Activated CD8-positive, alpha-beta memory T cell treated with anti-CD3 and anti-CD28 coated beads, Interleukin-2, amount 10 ng/mL, durations not matched to agents 7 days and 5 days (primary cell): Measurements from ENCODE around the gene NSUN5. TPM values are rescaled to one million over a fixed set of nuclear protein-coding genes. Genes with fewer than 3 reads are reported as not detected.

Source experiments
- ATAC-seq: fragments of 150-1000 bp; cut with Tn5 transposase; one replicate; pipeline ENCODE4 v1.10.0; 2021; ENCODE audit warnings: moderate library complexity
- CTCF ChIA-PET: fragments of 350-600 bp; sonication (Branson Sonifier 250); formaldehyde crosslinking; loops from one replicate; lab custom pipeline; 2021; ENCODE audit warnings: antibody characterized with exemption; lab: Charles Lee
- DNase-seq: peaks from one replicate; pipeline ENCODE4 v3.0.0-alpha.2; 2020
- H3K27ac Mint-ChIP-seq: one replicate; pipeline ENCODE4 v1.8.0; 2021; ENCODE audit warnings: mild to moderate bottlenecking, mixed read lengths
- H3K27me3 Mint-ChIP-seq: one replicate; pipeline ENCODE4 v1.8.0; 2021; ENCODE audit warnings: mixed read lengths
- H3K36me3 Mint-ChIP-seq: one replicate; pipeline ENCODE4 v1.8.0; 2021; ENCODE audit warnings: mild to moderate bottlenecking, mixed read lengths
- H3K4me1 Mint-ChIP-seq: one replicate; pipeline ENCODE4 v1.8.0; 2021; ENCODE audit warnings: mixed read lengths
- H3K4me3 Mint-ChIP-seq: one replicate; pipeline ENCODE4 v1.8.0; 2021; ENCODE audit warnings: mild to moderate bottlenecking, moderate library complexity, mixed read lengths
- H3K9me3 Mint-ChIP-seq: one replicate; pipeline ENCODE4 v1.8.0; 2022; ENCODE audit warnings: low read depth, mixed read lengths
- total RNA-seq, 2 experiments: library from RNA; stranded (reverse); gene quantifications; one replicate each; pipeline ENCODE4 v1.2.3, GENCODE V29; 2021

NSUN5 gene
- 10 to 100 TPM; 53.6 to 58.6 TPM for total RNA-seq

DNA sequence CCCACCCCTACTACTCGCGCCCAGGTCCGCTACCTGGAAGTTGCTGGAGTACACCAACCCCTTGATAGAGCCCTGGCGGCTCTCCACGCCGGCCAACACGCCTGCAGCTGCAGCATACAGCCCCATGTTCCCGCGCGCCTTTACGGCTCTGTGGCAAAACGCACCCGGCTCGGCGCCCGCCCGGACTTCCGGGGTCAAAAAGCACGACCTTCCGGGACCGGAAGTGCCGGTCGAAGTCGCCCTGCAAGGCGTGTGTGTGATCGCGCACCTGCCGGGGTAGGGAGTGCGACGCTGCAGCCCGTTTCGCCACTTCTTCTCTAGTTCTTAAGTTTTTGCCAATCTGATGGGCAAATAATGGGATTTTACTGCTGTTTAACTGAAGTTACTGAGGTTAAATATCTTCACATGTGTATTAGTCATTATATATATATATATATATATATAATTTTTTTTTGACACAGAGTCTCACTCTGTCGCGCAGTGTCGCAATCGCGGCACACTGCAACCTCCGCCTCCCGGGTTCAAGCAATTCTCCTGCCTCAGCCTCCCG is at the start of gene NSUN5:
Gene NSUN5, minus strand, starts transcription at position 162 of the 550 bp plus-strand sequence. Its CDS starts 36 bp downstream, at position 126.
- H3K4me1 Mint-ChIP-seq = peaks cover 28% of the 10 kb centered on the region
- CTCF ChIA-PET = no interaction called here
- DNase-seq (peak; percentile 96), ATAC-seq (peak; percentile 99)
- H3K4me3 Mint-ChIP-seq = peak within 1 kb of the TSS; percentile 94
- no peaks in the 10 kb centered on the region for H3K27me3 Mint-ChIP-seq
- H3K36me3 Mint-ChIP-seq = peaks cover 18% of the 10 kb centered on the region
- H3K9me3 Mint-ChIP-seq = no peaks in the 10 kb centered on the region
- H3K27ac Mint-ChIP-seq = peak within 1 kb of the TSS; percentile 88

DNA sequence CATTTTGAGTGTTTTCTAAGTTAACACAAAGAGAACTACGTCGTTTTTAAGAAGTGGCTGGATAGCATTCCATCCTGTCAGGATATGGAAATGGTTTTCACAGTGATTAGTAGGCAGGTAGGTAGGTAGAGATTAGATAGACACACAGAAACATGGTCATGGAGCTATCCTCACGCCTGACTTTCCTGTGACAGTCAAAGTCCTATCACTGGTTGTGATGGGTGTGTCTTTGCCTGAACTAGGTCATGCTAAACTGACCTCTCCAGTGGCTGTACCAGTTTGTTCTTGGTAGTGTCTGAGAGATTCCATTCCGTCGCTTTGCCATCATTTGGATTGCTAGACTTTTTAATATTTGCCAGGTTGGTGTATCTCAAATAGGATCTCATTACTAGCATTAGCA is 47.5 kb upstream of the NSUN5 start:
- Mint-ChIP-seq H3K27ac (no peak overlapping the region), H3K36me3 (no peaks in the 10 kb centered on the region), H3K4me3 (no peak overlapping the region), H3K27me3 (peaks cover 12% of the 10 kb centered on the region), H3K4me1 (peaks cover 6% of the 10 kb centered on the region), H3K9me3 (no peaks in the 10 kb centered on the region)
- CTCF ChIA-PET = no interaction called here
- ATAC-seq (no peak), DNase-seq (no peak)

DNA sequence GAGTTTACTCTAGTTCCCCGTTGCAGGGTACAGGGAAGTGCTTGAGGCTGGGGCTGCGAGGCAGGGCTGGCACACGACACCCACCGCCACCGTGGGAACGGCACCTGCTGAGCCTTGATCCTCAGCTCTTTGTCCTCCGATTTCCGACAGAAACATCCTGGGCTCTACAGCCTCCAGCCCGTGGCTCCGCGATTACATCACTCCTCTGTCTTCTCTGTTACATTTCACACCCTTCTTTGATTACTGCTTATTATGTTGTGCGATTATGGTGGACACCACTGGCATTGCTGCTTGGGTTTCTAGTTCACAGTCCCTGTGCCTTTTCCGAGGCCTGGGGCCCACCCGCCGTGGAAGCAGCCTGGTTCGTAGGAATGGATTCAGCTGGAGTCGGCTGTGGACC is 46.2 kb upstream of the NSUN5 start:
- Mint-ChIP-seq H3K9me3 (no peaks in the 10 kb centered on the region), H3K27ac (no peak overlapping the region), H3K4me1 (peaks cover 6% of the 10 kb centered on the region), H3K36me3 (no peaks in the 10 kb centered on the region), H3K4me3 (no peak overlapping the region), H3K27me3 (peaks cover 12% of the 10 kb centered on the region)
- no peak for DNase-seq
- no peak for ATAC-seq
- CTCF ChIA-PET = no interaction called here

DNA sequence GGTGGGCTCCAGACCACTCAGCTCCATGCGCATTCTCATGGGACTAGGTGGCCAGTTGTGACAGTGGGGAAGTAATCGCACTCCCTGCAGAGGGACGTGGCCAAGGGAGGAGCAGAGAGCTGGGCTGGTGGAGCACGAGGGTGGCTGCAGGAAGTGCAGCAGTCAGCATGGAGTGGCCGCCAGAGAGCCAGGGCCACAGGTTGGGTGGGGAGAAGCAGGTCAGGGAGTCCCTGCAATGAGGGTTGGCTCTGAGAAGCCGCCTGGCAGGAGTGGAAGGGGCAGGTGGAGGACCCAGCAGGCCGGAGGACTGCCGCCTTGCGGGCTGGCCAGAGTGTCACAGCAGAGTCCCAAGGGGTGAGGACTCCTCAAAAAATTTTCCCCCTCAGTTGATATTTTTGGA is 45.6 kb upstream of the NSUN5 start:
- Mint-ChIP-seq H3K9me3 (no peaks in the 10 kb centered on the region), H3K27ac (no peak overlapping the region), H3K36me3 (no peaks in the 10 kb centered on the region), H3K4me3 (no peak overlapping the region), H3K4me1 (peaks cover 6% of the 10 kb centered on the region), H3K27me3 (peaks cover 9% of the 10 kb centered on the region)
- DNase-seq = no peak
- CTCF ChIA-PET = no interaction called here
- ATAC-seq = no peak

DNA sequence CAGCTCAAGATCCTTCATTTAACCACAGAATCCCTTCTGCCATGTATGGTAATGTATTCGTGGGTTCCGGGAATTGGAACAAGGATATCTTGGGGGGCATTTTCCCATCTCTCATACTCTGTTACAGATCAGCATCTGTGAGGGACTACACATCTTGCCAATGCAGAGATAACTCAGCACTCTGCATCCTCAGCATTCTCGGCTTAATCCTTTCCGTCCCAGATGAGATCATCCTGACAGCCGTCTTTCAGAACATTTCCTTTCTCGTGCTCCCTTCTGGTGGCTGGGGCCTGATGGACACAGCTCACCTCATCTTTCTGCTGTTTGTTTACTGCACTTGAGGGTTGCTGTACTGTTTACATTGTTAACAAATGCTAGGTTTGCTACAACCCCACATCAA is 44.6 kb upstream of the NSUN5 start:
- Mint-ChIP-seq H3K9me3 (no peaks in the 10 kb centered on the region), H3K4me3 (no peak overlapping the region), H3K27me3 (peaks cover 4% of the 10 kb centered on the region), H3K27ac (no peak overlapping the region), H3K4me1 (peaks cover 6% of the 10 kb centered on the region), H3K36me3 (no peaks in the 10 kb centered on the region)
- DNase-seq = no peak
- no peak for ATAC-seq
- CTCF ChIA-PET = no interaction called here

DNA sequence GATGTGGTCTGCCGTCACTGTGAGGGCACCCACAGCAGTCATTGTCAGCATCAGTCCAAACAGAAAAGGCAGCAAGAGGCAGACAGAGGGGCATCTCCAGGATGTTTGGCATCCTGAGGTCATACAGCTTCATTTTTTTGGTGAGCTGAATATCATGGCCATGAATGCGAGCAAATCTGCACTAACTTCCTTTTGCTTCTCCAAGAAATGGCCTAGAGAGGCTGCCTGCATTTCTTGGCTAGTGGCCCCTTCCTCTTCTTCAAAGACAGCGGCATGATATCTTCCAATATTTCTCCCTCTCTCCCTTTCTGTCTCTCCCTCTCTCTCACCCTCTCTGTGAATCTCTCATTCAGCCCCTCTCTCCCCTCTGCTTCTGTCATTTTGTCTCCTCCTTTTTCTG is 44.2 kb upstream of the NSUN5 start:
- no peak for DNase-seq
- H3K27me3 Mint-ChIP-seq = peaks cover 3% of the 10 kb centered on the region
- peaks cover 6% of the 10 kb centered on the region for H3K4me1 Mint-ChIP-seq
- H3K27ac Mint-ChIP-seq = no peak overlapping the region
- CTCF ChIA-PET = no interaction called here
- H3K9me3 Mint-ChIP-seq = no peaks in the 10 kb centered on the region
- ATAC-seq = no peak
- no peak overlapping the region for H3K4me3 Mint-ChIP-seq
- H3K36me3 Mint-ChIP-seq = no peaks in the 10 kb centered on the region

DNA sequence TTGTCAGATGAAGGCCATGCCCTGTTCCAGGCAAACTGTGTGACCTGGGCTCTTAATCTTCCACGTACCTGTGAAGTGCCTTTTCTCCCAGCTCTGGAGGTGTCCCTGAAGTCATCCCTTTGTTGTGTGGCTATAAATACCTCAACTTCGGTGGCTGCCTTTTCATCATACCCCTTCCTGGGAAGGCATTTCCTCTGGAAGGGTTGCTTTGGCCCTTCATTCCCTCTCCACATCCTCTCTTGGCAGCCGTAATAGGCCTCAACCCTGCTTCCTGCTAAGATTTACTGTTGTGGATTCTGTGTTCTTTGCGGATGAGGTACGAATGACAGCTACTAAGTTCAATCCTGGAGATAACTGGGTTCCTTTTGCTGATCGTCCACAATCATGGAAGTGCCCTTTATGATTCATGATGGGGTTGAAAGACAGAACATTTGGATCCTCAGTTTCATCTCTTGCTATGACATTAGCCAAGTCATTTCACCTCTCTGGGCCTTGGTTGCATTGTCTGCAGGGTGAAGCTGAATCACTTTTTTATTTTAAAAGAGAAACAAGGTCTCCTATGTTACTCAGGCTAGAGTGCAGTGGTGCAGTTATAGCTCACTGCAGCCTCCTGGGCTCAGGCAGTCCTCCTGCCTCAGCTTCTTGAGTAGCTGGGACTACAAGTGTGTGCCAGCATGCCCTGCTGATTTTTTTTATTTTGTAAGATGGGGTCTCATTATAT is 43.0 kb upstream of the NSUN5 start:
- Mint-ChIP-seq H3K27me3 (peaks cover 4% of the 10 kb centered on the region), H3K9me3 (no peaks in the 10 kb centered on the region), H3K27ac (no peak overlapping the region), H3K4me1 (peaks cover 6% of the 10 kb centered on the region), H3K36me3 (no peaks in the 10 kb centered on the region), H3K4me3 (no peak overlapping the region)
- no peak for DNase-seq
- ATAC-seq = no peak
- CTCF ChIA-PET = no interaction called here

DNA sequence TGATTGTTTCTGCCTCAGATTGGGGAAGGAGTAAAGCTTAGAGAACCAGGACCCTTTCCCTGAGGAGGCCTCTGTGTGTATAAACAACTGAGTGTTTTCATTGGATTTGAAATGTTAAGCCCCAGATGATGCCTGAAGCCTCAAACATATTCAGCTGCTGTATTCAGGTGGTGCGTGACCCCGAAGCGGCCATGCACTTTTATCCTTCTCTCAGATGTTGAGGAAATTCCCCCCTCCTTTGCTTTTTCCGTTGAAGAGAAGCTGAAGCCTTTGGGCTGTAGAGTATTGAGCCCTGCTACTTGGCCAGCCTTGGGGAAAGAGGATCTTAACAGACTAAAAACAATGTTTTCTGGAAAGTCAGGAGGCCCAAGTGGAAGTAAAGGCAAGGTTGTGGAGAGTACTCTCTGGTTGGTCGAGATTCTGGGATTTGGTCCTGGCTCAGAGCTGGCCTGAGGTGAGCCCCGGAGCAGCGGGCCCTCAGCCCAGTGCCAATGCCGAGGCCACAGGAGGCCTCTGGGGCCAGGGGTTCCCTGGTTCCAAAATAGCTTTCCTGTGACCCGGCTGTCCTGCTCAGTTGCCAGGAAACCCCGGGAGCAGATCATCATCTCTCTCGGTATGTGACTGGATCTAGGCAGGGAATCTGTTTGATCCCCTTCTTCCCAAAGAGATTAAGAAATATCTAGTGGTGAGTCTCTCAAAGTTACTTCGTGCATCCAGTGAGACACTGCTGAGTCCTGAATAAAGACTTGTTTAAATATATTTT is 41.9 kb upstream of the NSUN5 start:
- ATAC-seq = no peak
- CTCF ChIA-PET = no interaction called here

DNA sequence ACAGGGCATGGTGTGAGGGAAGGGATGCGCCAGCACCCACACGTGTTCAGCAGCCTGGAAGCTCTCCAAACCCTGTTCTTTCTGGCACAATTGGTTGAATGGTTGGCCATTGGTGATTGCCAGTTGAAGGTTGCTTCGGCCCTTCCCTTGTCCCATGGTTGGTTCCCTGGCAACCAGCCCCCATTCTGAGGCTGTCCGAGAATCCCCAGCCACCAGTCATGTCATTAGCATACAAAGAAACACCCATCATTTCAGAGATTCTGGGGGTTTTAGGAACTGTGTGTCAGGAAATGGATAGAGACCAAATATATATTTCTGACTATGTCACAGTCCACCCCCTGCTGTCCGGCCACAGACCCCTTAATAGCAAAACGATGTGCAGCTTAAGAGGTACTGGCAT is 41.1 kb upstream of the NSUN5 start:
- H3K9me3 Mint-ChIP-seq = no peaks in the 10 kb centered on the region

More for the DNA sequence above, 41.9 kb upstream of the NSUN5 start:
- Mint-ChIP-seq H3K27me3 (peaks cover 7% of the 10 kb centered on the region), H3K36me3 (no peaks in the 10 kb centered on the region), H3K4me3 (no peak overlapping the region), H3K9me3 (no peaks in the 10 kb centered on the region), H3K4me1 (peaks cover 2% of the 10 kb centered on the region), H3K27ac (no peak overlapping the region)
- DNase-seq = no peak

DNA sequence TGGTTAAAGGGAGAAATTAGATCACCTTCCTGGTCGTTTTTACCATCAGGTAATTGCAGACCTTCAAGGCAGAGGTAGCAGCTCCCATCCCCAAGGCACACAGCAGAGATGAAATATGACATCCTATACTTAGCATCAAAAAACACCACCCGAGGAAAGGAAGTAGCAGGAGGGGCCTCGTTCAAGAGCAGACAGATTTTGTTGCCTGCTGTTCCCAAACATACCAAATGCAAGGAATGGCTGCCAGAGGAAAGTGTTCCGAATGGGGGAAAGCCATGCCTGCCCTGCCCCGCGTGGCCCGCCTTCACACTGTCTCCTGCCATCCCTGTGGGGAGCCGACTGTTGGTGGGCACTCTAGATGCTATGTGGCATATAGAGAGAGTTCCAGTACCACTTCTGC is 37.3 kb upstream of the NSUN5 start:
- CTCF ChIA-PET = no interaction called here
- H3K4me3 Mint-ChIP-seq = no peak overlapping the region
- DNase-seq (no peak), ATAC-seq (no peak)
- H3K27me3 Mint-ChIP-seq = peaks cover 16% of the 10 kb centered on the region
- H3K4me1 Mint-ChIP-seq = peaks cover 2% of the 10 kb centered on the region
- no peaks in the 10 kb centered on the region for H3K36me3 Mint-ChIP-seq
- H3K9me3 Mint-ChIP-seq = no peaks in the 10 kb centered on the region
- no peak overlapping the region for H3K27ac Mint-ChIP-seq

More for the DNA sequence above, 41.1 kb upstream of the NSUN5 start:
- DNase-seq (no peak), ATAC-seq (no peak)
- Mint-ChIP-seq H3K27ac (no peak overlapping the region), H3K27me3 (peaks cover 7% of the 10 kb centered on the region), H3K4me1 (peaks cover 2% of the 10 kb centered on the region), H3K36me3 (no peaks in the 10 kb centered on the region), H3K4me3 (no peak overlapping the region)
- CTCF ChIA-PET = no interaction called here

DNA sequence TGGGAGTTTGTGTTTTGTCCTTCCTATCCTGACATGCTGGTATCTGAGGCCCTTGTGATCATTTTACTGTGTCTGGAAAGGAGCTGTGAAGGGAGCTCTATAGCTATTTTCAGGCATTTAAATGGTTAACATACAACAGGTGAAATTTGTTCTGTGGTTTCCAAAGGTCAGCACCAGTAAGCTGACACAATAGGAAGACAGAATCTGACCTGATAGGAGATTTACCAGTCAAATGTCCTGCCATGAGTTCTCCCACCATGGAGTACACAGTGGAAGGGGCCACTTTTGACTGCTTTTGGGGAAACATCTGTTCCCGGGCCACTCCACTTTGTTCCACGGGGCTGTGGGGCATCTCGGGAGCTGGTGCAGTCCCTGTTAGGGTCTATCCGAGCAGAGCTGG is 36.9 kb upstream of the NSUN5 start:
- Mint-ChIP-seq H3K9me3 (no peaks in the 10 kb centered on the region), H3K4me1 (peaks cover 2% of the 10 kb centered on the region), H3K36me3 (no peaks in the 10 kb centered on the region), H3K27me3 (peaks cover 16% of the 10 kb centered on the region), H3K4me3 (no peak overlapping the region), H3K27ac (no peak overlapping the region)
- no peak for DNase-seq
- CTCF ChIA-PET = no interaction called here
- no peak for ATAC-seq

DNA sequence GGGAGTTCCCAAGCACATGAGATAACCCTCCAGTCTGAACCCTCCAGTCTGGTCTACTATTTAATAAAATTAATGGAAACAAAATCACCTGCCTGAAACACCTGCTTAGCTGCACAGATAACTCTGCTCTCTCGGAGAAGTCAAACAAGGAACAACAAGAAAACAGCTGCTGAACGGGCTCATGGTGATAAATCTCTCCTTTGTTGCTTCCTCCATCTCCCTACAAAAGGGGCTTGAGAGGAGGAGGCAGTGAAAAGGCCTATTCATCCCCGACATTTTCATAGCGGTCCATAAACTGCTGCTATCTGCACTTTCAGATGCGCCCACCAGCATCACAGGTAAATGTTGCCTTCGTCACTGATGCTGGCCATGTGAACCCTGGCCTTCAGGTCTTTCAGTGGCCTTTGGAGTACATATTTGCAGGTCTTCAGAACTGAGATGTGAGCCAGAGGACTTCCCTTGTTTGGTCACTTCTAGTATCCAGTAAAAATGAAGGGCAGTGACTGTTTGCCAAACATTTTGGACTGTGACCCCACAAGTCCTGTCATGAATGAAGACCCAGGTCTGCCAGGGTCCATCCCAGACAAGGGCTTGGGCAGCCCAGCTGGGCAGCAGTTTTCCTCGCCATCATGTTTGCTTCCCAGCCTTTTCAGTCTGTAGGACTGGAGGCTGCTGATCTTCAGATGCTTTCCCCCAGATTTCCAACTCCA is 35.2 kb upstream of the NSUN5 start:
- Mint-ChIP-seq H3K36me3 (no peaks in the 10 kb centered on the region), H3K27ac (no peak overlapping the region)
- CTCF ChIA-PET = no interaction called here

DNA sequence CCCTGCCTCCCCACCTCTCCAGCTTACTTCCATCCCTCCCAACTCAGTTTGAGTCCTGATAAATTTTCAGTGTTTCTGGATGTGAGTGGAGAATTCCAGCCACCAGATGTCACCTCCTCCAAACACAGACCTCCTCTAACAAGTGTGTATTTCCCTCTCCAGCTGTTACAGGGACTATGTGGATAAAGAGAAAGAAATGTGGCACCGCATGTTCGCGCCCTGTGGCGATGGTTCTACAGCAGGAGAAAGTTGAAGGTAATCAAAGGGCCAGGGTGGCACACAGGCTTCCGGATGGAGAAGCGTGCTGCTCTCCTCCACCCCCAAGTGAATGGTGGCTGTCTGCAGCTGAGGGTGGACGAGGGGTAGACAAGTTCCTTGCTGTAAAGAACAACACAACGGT is 34.0 kb upstream of the NSUN5 start:
- no peak overlapping the region for H3K4me3 Mint-ChIP-seq
- no peak overlapping the region for H3K27ac Mint-ChIP-seq
- no peak for ATAC-seq
- CTCF ChIA-PET = interaction anchor here (0.6 kb wide), 1 partner anchor 154 kb away, joined by 4 read pairs; no protein-coding TSS in a partner anchor
- H3K27me3 Mint-ChIP-seq = peaks cover 18% of the 10 kb centered on the region
- H3K9me3 Mint-ChIP-seq = no peaks in the 10 kb centered on the region
- peaks cover 2% of the 10 kb centered on the region for H3K4me1 Mint-ChIP-seq
- H3K36me3 Mint-ChIP-seq = no peaks in the 10 kb centered on the region
- no peak for DNase-seq

More for the DNA sequence above, 35.2 kb upstream of the NSUN5 start:
- no peak overlapping the region for H3K4me3 Mint-ChIP-seq
- no peak for ATAC-seq
- H3K4me1 Mint-ChIP-seq = peaks cover 2% of the 10 kb centered on the region
- peaks cover 19% of the 10 kb centered on the region for H3K27me3 Mint-ChIP-seq
- no peaks in the 10 kb centered on the region for H3K9me3 Mint-ChIP-seq
- DNase-seq = no peak
